Dermis blood vessel endothelial cell (primary cell): ENCODE data around the gene SMURF2. TPM values are rescaled to one million over a fixed set of nuclear protein-coding genes. Genes with fewer than 3 reads are reported as not detected.
"Not testable (repeated sequence)": the region's sequence is repeated elsewhere in the genome, so short reads cannot be mapped to it uniquely, and the experiment has no call there.

ENCODE experiments used
- DNase-seq: peaks from one replicate; pipeline ENCODE4 v3.0.0; 2010
- total RNA-seq: library from RNA; depleted of rRNA; stranded (reverse); fragments of >200 nt; gene quantifications from 2 replicates; pipeline ENCODE4 v1.2.3, GENCODE V29; 2014

SMURF2 gene
- total RNA-seq, 1 donor from 2014 or later: 124 TPM

DNA sequence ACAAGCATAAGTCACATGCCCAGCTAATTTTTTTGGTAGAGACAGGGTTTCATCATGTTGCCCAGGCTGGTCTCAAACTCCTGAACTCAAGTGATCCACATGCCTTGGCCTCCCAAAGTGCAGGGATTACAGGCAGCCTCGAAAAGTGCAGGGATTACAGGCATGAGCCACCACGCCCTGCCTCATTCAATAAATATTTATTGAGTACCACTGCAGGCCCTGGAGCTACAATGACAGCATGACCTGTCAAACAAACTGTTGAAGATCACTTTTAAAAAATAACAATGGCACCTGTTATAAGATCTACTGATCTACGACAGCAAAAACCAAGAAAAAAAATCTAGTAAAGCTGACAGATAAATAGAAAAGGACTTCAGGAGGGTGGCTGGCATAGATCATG lies 79.1 kb downstream of the SMURF2 start:
- DNase-seq: no peak

DNA sequence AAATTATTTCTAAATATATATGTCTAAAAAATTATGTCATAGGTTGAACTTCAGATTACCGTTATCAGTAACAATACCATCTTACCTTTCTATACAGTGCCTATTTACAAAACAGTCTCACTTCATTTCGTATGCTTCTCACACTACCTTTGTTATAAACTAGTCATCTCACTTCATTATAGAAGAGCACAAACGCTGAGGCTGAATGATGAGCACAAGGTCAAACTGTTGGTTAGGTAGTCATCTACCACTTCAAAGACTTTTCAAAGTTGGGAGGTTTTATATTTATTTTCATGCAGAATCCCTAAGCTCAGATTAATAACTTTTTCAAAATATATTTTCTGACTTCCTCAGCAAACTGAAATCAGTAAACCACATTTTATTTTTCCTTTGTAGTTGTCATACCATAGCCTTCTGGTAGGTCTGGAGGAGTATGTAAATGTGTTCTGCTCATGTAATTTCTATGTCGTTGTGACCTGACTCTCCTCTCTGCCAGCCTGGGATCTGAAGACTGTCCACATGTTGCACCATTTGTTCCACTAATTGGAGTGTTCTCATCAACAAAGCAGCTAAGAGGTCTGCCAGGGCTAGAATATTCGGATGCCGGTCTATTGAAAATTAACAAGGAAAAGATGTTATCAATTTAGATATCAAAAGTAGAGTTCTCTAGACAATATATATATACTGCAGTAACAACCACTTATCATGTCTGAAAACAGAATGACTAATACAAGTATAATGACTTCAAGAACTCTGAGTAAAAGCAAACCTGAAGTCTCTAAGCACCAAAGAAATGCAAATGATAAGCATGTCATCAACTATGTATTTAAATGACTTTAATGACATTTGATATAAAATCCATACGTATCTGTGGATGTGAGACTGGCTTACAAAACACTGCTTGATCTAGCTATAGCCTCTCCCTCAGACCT lies 81.5 kb downstream of the SMURF2 start:
- no peak for DNase-seq

DNA sequence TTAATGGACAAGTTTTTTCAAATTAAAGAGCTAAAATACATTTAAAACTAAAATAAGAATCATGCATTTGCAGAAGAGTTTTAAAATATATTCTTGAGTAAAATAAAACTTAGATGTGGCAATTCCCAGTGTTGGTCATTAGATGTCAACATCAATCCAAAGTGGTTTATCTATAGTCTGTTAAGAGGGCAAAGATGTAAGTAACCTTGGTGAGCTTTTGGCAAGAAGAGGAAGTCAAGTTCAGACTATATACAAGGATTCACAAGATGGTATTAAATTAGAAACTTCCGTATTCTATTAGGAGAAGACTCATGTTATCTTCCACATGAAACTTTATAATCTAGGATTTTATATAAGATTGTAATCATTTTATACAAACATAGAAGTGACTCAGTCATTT lies 82.2 kb downstream of the SMURF2 start:
- DNase-seq: no peak

DNA sequence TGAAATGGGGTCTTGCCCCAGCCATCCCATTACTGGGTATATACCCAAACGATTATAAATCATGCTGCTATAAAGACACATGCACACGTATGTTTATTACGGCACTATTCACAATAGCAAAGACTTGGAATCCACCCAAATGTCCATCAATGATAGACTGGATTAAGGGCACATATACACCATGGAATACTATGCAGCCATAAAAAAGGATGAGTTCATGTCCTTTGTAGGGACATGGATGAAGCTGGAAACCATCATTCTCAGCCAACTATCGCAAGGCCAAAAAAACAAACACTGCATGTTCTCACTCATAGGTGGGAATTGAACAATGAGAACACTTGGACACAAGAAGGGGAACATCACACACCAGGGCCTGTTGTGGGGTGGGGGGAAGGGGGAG lies 85.1 kb downstream of the SMURF2 start:
- DNase-seq: not testable (repeated sequence)

DNA sequence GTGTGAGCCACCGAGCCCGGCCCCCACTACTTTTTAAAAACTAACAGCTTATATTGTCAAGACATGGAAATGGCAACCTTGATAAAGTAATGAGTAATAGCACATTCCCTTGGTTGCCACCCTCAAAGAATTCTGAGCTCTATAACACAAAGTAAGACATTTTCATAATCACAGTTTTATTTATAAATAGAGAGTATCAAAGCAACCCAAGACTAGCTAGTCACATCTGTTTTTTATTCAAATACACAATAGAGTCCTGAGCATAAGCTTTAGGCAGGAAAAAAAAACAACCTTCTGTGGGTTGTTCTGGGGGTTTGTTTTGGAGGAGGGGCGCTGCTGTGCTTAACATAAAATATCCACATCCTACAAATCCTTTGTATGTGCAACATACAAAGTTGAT lies 86.7 kb downstream of the SMURF2 start:
- DNase-seq: no peak

DNA sequence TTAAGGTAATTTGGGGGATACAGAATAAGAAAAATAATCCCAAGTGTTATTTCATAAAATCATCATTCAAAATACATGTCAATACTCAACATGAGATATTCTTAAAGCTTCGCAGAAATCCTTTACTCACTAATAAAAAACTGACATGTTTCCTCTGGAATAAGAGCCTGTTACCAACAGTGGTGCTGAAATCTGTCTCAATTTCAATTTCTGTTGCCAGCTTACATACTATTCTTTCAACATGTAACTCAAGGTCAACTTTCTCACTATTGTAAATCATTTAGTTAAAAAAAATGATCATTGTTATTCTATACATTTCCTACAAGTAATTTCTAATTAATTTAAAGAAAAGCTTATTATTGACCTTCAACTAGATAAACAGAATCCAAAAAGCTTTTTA lies 87.5 kb downstream of the SMURF2 start:
- no peak for DNase-seq

DNA sequence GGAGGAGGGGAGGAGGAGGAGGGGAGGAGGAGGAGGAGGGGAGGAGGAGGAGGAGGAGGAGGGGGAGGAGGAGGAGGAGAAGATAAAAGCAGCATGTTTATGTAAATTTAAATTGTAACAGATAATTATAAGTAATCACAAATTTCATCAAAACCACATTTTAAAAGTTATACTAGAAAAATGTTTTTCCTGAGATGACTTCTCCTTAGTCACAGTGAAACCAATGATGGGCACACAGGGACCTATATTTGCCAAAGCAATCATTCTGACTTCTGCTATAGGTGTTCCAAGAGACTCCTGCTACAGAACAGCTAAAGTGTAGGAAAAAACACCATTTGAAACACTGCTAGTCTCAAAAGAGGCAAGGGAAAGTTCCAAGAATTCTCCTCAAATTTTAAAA lies 88.9 kb downstream of the SMURF2 start:
- no peak for DNase-seq

DNA sequence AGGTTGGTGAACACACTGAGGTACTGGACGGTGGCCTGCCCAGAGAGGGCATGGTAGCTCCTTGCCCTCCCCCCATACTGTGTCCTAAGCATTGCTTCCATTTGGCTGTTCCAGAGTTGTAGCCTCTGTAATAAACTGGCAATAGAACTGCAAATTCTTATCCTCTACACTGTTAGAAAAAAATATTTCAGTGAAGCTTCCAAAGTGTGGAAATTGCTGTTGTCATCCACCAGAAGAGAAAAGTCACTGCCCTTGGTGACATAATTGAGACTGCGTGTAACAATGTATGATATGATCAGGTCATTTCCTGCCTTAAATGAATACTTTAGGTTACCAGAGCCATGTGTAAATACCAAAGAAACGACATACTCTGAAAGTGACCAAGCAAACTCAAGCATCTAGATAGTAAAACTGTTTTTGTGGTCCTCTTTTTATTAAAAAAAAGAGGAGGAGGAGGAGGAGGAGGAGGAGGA lies 89.4 kb downstream of the SMURF2 start:
- peak; percentile 74 for DNase-seq

DNA sequence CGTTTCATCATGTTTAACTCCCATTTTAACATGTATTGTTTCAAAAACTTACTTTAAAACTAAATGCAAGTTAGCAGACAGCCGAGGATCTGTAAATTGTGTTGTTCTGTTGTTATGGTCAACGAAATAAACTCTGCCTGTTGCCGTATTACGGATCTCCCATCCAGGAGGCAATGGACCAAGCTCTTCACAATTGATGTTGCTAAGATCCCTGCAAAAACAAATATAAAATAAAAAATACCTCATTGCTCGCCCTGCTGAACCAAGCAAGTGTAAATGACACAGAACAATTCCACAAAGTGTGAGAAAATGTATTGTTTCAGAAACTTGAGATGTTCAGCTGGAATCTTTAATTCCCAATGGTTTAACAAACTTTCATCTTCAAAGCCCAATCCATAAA lies 90.4 kb downstream of the SMURF2 start:
- DNase-seq: no peak

DNA sequence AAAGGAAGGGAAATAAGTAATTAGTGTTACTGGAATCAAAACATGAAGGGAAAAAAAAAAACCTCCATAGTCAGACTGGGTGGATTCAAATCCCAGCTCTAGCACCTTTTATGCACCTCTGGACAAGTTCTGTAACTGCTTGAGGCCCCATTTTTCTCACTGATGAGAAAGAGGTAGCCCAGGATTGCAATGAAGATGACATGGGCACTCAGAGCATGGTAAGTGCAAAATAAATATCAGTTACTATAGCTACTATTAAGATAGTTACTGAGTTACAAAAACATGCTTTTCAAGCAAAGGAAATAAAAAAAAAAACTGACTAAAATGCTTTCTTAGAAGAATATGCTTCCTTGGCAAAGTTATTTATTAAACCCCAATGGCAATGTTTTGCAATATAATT lies 96.5 kb downstream of the SMURF2 start:
- no peak for DNase-seq

DNA sequence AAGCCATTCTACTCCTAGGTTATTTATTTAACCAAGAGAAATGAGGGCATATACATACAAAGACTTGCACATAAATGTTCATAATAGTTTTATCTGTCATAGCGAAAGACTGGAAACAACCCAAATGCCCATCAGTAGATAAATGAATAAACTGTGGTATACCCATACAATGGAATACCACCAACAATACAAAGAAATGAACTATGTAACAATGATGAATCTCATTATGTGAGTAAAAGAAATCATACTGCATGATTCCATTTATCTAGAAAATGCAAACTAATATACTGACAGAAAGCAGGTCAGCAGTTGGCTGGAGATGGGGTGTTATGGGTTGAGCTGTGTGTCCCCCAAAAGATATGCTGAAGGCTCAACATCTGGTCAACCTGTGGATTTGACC lies 98.0 kb downstream of the SMURF2 start:
- DNase-seq: no peak

DNA sequence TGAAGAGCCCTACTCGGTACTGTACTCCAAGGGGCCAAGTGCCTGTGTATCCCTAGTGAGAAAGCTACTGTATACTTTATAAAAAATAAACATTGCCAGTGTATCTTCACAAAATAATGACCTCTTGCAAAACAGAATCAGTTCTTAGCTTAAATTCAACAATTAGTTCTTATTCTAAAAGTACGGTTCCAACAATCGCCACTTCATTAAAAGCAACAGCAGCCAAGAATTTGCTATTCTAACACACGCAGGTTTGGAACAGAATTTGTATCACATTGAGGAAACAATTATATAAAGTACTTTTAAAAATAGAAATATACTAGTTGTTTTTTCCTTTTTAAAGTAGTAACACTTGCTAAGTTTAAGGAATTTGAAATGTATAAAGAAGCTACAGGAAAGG lies 106.8 kb downstream of the SMURF2 start:
- DNase-seq: no peak

DNA sequence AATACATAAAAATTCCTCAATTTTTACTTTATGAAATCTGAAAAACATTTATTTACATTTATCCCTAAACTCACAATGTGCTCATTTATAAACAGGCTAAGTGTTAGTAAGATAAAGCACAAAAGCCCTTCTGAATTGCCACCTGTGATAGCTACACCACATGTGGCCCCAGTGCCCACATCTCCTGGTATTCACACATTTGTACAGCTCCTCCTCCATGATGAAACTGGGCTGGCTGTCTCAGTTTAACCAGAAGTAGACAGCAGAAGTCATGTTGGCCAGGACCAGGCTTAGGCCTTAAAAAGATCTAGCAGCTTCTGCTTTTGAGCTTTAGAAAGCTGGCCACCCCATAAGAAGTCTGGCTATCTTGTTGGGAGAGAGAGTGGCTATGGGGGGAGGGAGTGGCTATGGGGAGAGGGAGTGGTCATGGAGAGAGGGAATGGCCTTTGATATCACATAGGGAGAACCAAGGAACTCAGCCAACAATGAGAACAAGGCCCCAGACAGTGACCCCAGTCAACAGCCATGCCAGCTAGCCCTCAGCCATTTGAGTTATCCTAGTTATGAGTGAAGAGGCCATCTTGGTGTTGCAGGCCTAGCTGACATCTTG lies 108.0 kb downstream of the SMURF2 start:
- DNase-seq: no peak

DNA sequence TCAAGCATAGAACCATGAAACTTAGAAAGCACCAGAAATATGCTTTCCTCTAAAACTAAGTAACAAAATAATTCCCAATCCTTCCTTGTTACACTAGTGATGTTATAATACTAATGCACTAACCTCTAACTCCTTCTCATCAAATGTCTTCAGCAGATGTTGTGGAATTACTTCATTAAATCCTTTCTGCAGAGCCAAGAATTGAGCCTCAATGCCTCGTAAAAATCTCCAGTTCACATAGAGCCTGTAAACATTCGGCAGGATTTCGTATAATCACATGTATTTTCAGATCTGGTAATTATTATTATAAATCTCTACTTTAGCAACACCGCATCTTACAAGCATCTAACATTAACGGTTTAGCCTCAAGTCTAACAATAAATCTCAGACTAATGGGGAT lies 110.6 kb downstream of the SMURF2 start:
- no peak for DNase-seq

DNA sequence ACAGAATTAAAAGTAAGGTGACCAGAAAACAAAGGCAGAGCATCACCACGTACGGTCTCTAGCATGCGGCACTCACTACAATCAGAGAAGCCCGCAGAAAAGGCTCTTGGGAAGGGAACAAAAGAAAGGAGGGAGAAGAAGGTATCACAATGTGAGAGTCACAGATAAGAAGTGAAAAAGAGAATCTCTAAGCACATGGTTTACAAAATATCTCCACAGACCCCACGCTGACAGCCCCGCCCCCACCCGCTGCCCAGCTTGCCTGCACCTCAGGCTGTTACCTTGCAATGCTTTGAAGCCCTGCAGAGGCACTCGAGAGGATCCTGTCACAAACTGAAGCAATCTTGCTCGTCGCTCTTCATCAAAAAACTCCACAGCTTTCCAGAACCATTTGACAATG lies 114.8 kb downstream of the SMURF2 start:
- no peak for DNase-seq

DNA sequence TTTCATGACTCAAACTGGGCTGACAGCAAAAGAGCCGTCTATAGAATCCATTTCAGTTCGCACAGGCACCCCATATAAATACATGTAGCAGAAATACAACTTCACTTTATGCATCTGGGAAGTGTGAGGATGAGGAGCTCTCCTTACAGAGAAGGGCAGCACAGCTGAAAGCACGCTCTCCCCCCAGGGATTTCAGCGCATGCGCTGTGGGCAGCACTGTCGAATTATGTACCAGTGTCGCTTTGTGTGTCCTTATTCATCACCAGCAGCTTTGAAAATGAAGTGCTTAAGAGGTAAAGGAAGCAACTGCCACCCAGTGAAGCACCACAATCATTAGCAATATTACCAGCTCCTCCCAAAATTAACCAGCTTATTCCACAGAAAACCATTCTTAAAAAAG lies 115.4 kb downstream of the SMURF2 start:
- no peak for DNase-seq

DNA sequence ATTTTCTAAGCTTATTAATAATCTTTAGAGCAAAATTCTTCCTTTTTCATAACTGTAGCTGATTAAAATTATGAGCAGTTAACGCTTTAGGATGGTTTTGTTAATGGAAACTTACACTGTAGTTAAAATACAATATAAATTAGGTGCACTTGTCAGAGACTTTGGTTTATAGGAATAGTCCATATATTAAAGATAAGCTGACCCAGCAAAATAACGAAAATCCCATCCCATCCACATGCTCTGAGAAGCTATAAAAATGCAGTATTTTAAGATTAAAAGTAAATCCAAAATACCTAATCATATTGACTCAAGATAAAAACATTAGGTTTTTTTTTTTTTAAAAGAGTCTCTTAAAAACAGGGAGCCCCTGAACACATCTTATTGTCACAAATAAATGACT lies 117.4 kb downstream of the SMURF2 start:
- no peak for DNase-seq

DNA sequence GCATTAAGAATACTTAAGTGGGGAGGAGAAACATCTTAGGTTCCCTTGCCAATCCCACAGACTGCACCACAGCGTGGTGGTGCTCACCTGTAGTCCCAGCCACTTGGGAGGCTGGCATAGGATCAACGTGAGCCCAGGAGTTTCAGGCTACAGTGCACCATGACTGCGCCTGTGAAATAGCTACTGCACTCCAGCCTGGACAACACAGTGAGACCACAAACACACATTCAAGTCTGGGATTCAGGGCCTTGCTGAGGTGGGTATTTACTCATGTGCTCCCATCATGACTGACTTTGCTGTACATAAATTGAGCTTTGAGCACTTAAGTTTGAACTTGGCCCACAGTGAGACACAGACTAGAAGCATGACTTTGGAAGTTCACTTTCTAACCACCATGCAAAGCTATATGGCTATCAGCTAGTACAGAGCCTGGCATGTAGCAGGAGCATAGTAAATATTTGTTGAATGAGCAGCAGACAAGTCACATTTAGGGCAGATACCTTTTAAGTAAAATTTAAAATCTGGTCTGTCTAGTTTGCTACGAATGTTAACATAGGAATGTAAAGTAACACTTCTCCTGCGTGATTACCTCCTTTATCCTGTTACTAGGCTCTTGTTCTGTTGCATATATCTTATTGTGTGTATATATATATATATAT lies 121.9 kb downstream of the SMURF2 start:
- DNase-seq: no peak

DNA sequence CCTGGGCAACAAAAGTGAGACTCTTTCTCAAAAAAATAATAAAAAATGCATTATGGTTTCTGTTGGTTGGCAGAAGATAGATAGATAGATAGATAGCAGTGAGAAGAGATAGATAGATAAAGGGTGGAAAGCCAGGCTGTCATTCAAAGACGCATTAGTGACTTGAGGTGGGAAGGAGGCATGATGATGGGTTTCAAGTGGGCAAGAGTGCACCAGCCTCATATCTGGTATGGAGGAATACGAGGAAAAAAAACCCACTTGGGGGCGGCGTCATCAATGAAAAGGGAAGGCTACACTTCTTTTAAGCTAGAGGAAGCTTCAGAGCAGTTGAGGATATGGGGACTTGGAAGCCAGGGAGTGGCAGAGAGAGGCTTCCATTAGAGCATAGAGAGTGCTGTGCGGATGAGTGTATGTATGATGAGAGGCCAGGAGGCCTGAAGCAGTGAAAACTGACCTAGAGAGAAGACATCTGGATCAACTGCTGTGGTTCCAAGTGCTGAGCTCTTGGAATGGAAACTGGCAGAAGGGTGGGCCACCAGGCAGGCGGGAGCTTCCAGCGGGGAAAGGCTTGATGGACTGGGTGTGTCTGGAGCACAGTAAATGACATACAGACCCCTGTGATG lies 123.5 kb downstream of the SMURF2 start:
- no peak for DNase-seq

DNA sequence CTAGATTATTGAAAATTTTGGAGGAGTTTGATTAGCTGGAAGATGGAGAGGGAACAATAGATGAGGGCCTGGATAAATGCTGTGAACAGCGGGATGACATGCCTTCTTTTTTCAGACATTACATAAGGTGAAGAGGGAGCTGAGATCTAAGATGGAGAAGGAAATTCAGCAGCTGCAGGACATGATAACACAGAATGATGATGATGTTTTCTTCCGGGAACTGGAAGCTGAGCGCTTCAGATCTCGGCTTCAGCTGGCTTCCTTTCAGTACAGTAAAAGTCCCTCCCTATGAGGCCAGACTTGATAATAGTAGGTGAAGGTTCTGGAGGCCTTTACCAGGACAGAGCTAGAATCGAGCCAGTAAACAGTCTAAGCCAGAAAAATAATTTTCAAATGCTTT lies 124.6 kb downstream of the SMURF2 start:
- DNase-seq: peak; percentile 22

DNA sequence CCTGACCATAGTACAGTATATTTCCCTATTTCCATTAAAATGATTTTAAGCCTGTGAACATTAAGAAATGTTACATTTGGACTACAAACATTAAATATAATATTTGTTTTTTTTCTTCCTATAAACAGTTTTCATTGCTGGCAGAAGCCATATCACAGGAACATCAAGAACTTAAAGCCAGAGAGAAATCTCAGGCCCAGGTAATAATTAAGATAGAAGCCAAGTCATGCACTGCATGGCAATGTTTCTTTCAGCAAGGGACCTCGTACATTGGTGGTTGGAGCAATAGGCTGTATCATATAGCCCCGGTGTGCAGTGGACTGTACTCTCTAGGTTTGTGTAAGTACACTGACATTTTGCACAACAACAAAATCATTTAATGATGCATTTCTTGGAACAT lies 125.2 kb downstream of the SMURF2 start:
- DNase-seq: no peak

DNA sequence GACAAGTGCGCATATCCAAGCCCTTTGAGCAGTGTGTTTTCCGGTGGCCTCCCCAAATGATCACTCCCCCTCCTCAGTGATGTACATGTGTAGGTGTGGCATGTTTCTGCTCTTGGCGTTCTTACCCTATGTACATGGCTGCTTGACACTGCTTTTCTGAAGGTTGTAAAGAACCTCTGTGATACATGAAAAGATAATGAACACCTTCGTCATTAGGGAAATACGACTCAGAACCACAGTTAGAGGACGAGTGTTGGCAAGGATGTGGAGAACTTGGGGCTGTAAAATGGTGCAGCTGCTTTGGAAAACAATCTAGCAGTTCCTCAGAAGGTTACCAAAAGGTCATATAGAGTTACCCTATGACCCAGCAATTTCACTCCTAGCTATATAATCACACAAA lies 126.8 kb downstream of the SMURF2 start:
- DNase-seq: no peak

DNA sequence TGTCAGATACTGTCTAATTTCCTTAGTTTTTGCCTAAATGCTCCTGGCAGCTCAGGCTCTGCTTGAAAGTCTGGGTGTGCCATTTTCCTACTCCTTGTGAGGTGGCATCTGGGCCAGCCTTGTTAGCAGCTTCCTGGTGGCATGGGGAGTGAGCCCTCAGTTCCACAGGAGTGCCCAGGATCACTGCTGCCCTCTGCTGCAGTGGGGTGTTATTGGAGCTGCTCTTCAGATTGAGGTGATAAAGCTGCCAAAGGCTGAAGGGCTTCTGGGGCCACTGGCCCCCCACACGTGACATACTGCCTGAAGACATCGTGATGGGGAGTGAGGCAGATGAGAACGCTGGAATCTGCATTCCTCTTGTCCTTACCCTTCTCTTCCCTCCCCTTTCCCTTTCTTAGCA lies 127.9 kb downstream of the SMURF2 start:
- peak; percentile 47 for DNase-seq
